Tibial nerve (tissue), 3 donors: Measurements from ENCODE around the gene CNTNAP5.

Experiments
- EP300 ChIP-seq, 2 donors: sonication (generic); formaldehyde crosslinking; IDR thresholded peaks; one replicate each; pipeline ENCODE4 v1.6.1; 2017; ENCODE audit warnings: antibody characterized with exemption in 2 of 2, mild to moderate bottlenecking in 1 of 2
- POLR2A ChIP-seq, 2 donors: fragments of 450-650 bp; IDR thresholded peaks; one replicate each; pipeline ENCODE4 v1.6.1; 2017; ENCODE audit warnings: antibody characterized with exemption in 2 of 2, mild to moderate bottlenecking in 2 of 2, moderate library complexity in 2 of 2

- TF ChIP-seq EP300 (IDR thresholded peaks at IDR 0.05) (no peak), POLR2A (IDR thresholded peaks at IDR 0.05) (no peak)
These were observed 87.9 kb downstream of the CNTNAP5 start for GRCh38 chr2:124112966-124113365.
